Raji (cell line): Measurements from ENCODE around the gene ATP2C1.

ENCODE experiments used
- POLR2A ChIP-seq: IDR thresholded peaks from 2 replicates; pipeline ENCODE4 v1.6.1; 2011; ENCODE audit warnings: low read depth, low read length, control low read depth; ENCODE audit not compliant: insufficient read depth

Gene ATP2C1

DNA sequence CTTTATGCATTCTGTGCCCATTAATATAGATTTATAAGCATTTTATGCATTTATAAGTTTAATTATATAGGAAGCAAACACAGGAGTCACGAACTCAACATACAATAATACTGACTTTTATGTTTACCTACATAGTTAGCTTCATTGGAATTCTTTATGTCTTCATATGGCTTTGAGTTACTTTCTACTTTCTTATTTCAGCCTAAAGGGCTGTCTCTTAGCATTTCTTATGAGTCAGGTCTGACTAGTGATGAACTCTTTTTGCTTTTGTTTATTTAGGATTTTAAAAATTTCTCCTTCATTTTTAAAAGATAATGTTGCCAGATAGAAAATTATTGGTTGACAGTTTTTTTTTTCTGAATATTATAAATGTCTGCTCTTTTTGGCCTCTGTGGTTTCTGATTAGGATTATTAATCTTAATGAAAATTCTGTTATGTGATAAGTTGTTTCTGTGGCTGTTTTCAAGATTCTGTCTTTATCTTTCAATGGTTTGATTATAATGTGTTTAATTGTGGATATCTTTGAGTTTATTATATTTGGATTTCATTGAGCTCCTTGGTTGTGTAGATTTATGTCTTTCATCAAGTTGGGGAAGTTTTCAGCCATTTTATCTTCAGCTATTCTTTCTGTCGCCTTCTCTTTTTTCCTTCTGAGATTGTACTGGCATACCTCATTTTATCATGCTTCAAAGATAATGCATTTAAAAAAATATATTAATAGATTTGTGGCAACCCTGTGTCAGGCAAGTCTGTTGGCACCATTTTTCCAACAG, 54.3 kb downstream of the ATP2C1 start:
- TF ChIP-seq POLR2A = no peak

DNA sequence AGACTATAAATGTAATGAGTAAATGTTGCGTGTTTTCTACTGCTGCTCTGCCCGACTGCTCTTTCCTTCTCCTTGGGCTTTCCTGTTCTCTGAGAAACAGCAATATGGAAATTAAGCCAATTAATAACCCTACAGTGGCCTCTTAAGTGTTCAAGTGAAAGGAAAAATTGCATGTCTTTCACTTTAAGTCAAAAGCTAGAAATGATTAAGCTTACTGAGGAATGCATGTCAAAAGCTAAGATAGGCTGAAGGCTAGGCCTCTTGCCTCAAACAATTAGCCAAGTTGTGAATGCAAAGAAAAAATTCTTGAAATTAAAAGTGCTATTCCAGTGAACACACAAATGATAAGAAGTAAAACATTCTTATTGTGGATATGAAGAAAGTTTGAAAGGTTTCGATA, 55.0 kb downstream of the ATP2C1 start:
- TF ChIP-seq POLR2A = no peak

DNA sequence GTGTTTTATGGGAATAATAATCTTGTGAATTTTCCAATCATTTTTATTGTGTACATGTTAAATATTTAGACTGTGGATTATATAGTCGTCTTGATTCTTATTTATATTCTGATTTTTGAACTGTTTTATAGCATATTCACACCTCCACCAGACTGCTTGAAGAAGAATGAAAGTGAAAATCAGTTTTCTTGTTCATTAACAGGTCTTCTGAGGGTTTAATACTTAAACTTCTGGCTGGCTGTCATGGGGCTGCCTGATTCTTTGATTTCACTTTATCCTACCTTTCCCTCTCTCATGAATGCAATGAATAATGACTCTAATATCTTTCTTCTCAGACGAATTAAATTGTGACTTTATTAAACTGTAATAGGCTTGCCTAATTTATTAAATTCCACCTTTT, 56.2 kb downstream of the ATP2C1 start:
- TF ChIP-seq POLR2A = no peak

DNA sequence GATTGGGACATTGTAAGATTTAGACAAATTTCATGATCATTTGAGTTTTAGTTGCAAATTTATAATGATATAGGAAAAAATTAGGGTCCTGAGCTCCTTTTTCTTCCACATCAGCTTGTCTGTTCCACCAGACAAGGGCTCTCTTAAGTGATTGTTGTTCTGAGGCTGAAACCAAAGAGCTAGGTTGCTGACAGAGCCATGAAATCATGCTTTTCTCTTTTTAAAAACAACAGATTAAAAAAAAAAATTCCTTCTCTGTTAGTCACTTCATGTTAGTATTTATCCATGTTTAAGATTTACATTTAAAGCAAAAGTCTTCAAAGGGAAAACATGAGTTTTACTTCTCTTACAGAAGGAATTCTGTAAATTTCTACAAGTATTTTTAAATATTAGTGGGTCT, 56.8 kb downstream of the ATP2C1 start:
- no peak for TF ChIP-seq POLR2A

DNA sequence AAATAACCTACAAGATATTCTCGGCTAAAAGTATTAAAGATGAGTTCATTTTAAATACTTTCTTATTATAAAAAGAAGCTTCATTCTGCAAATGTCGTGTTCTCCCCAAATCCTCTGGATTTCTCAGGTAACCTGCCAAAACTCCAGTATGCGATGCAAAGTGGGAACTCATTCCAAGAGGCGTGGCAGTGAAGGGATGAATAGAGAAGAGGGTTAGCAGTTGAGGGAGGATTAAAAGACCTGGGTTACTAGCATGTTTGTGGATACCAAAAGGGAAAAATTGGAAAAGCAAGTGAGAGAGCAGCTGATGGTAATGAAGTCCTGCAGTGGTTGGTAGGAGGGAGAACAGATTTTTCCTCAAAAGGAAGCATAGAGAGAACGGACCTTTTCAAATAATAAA, 61.6 kb downstream of the ATP2C1 start:
- no peak for TF ChIP-seq POLR2A

DNA sequence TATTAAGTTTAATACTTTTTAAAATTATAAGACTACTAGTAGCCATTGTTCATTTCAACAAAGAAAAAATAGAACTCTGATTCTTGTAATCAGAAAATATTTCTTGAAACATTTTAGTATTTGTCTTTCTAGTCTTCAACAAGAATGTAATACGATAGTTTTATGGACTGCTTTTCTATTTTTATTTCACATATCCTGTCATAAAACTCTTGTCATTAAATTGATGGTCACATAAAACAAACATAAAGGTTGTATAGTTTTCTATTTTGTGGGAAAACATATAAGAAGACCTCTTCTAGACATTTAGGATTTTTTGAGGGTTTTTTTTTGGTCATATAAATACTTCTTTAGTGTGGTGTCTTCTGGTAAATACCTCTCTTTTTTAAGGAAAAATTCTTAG, 62.4 kb downstream of the ATP2C1 start:
- no peak for TF ChIP-seq POLR2A

DNA sequence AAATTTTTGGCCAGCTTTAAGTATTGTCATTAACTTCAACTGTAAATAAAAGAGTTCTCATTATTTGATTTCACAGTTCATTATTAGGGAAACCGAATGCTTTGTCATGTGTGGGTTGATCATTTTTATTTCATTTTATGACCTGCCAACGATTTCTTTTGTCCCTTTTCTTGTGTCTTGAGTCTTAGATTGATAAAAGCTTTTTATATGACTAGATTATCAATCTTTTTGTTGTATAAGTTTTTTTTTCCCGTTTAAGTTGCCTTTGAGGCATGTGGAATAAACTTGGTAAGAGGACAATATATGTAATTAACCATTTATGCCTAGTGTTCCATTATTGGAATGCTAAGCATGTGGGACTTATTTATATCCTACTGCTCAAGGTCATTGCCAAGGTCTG, 62.8 kb downstream of the ATP2C1 start:
- TF ChIP-seq POLR2A = no peak

DNA sequence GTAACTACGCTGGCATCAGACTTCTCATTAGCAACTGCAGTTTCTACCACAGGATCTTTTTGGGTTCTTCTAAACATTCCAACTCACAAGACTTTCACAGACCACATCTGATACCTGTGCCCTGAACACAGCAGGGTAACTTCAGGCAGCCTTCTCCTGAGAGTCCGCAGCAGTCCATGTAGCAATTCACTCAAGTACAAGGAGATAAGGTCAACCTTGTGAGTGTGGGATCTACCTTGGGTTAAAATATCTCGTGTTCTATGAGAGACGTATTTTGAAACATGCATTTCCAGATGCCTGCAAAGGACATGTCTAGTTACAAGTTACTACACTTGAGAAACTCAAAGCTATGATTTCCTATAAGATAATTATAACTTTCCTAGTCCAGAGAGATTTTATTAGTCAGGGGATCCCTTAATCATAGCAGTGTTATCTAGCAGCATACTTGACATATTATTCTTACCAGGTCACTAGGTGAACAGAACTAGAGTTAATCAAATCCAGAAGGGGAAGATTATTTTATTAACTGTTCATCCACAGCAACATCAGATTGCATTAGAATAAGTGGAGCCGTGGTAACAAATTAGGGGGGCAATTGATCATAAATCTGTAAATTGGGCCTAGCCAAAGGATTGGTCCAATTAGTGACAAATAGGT, 66.4 kb downstream of the ATP2C1 start:
- no peak for TF ChIP-seq POLR2A

DNA sequence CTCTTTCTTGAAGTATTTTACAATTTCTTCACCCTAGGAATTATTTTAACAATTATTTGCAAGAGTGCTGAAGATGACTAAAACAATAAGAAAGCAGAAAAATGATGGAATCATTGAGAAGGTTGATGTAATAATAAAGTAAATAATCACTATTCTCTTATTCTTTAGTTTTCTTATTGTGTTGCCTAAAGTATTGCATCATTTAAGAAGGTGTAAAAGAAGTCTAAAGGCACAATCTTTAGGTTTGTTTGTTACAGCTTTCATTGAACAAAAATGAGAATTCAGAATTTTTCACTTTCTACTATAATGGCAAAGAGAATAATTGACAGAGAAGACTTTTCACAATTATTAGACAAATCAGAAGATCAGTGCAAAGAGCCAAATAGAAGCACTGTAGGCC, 67.6 kb downstream of the ATP2C1 start:
- TF ChIP-seq POLR2A = no peak

DNA sequence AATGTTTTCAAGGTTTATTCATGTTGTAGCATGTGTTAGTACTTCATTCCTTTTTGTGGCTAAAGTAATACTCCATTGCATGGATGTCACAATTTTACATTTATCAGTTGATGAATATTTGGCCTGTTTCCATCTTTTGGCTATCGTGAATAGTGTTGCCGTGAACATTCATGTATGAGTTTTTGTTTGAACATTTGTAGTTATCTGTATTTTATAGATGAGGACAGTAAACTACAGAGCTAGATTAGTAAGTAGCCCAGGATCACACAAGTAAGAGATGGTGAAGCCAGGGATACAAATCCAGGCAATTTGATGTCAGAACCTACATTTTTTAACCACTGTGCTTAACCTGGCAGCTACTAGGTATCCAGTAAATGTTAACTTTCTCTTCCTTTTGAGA, 69.6 kb downstream of the ATP2C1 start:
- no peak for TF ChIP-seq POLR2A

DNA sequence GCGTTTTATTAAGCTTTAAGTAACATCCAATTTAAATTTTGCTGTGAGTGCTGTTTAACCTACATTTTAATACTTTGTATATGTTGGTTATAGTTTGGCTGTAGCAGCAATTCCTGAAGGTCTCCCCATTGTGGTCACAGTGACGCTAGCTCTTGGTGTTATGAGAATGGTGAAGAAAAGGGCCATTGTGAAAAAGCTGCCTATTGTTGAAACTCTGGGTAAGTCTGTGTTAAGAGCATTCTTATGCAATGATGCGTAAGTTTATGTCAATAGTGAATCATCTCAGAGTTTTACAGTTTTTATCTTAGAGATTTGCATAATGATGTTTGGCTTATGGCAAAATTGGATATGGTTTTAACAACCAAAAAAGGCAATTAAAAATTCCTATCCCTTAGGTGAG, 70.0 kb downstream of the ATP2C1 start:
- no peak for TF ChIP-seq POLR2A

DNA sequence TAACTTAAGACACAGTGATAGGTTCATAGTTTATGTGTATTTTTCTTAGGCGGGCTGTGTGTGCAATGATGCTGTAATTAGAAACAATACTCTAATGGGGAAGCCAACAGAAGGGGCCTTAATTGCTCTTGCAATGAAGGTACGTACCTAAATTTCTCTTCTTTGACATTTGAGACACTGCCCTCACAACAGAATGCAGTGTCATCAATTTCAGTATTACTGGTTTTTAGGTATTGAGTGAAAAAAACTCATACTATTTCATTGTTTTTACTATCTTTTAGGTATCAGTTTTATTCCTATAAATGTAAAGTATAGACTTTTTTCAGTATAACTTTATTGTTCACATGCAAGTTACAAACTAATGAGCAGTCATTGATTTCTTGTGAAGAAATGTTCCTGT, 73.4 kb downstream of the ATP2C1 start:
- no peak for TF ChIP-seq POLR2A

DNA sequence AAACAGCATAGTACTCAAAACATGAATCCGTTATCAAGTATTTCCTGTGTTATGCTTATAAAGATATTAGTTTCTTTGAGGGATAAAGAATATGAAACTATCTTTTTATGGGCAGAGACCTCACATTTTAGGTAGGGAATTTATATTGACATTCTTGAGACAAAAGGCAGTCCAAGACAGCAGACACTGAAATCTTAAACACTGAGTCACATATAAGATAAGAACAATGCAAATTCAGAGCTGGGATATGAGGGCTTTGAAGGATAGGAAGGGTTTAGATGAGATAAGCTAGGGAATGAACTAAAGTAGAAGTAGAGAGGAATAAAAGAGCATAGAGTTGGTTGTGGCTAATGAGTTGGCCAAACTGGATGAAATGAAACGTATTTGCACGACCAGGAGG, 74.3 kb downstream of the ATP2C1 start:
- TF ChIP-seq POLR2A = no peak

DNA sequence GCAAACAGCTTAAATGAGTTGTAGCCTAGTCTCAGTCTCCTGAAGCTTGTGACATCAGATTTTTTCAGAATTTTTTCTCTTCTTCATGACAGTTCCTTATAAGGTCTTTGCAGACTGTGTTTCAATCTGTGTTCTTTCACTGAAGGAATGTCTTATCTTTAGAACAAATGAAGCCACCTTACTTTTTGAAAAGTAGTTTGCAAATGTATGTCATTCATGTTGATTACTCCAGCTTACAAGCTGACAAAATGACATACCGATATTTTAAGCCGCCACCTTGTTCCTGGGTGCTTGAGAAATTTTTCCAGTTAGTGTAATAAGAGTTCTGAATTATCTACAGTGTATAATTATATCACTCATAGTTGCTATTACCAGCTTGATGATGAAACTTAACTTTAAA, 75.7 kb downstream of the ATP2C1 start:
- no peak for TF ChIP-seq POLR2A

DNA sequence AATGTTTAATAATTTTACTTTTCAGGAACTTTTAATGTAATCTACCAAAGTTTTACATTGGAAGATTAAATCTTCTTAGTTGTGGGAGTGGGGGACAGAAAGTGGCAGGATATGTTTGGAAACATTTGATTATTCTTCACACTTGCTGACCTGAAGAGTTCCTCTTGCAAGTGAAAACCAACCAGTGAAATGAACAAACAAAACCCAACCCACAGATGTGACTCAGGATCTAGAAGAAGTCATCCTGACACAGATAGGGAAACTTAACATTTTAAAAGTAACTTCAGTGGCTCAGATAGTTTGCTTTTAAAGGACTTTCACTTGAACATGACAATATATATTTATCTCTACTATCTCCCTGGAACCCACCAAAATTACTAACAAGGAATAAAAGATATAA, 77.3 kb downstream of the ATP2C1 start:
- TF ChIP-seq POLR2A = no peak

DNA sequence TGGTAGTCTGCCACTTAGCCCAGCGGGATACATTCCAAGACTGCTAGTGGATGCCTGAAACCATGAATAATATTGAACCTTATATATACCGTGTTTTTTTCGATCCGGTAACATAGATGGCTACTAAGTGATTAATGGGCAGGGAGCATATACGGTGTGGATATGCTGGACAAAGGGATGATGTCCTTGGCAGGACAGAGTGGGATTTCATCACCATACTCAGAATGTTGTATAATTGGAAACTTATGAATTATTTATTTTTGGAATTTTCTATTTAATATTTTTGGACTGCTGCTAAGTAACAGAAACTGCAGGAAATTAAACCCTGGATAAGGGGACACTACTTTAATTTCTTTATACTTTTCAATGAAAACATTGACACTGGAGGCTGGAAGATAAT, 79.5 kb downstream of the ATP2C1 start:
- no peak for TF ChIP-seq POLR2A

DNA sequence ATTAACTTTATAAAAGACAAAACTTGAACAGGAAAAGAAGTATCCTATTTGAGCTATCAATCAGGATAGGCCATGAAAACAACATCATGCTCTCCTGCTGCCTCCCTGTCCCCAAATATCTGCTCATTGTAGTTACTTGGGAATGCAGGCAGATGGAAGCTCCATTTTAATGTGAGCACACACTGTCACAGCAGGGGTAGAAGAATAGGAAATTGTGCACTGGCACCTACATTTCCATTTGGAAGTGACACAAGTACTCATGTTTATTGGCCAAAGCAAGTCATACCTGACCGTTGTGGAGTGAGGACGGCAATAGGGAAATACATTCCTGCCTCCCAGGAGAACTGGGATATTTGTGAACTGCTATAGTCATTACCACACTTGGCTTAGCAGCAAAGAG, 80.3 kb downstream of the ATP2C1 start:
- TF ChIP-seq POLR2A = no peak
